Stimulated activated CD8-positive, alpha-beta memory T cell treated with anti-CD3 and anti-CD28 coated beads, Interleukin-2, amount 100 ng/mL, for 1 hour (primary cell): ENCODE data around the gene USP31.

Experiments used
- DNase-seq, 2 donors: peaks; one replicate each; pipeline ENCODE4 v3.0.0-alpha.2; 2020; ENCODE audit warnings: low read depth in 2 of 2

Gene USP31

DNA sequence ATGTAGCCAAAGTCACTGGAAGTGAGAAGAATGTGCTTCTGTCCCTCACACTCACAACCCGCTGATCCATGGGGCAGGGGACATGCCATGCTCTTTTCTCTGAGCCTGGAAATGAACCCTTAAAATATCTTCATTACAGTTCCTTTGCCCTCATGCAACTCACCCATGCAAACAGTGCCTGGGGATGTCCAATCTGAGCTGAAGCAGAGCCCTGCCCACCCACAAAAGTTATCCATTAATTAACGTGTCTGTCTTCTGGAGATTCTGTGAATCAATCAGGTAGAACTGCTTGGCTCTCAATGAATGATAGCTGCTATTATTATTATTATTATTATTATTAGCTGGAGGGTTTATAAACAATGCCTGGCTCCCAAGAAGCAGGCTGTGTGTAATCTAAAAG, 133.7 kb downstream of the USP31 start:
- DNase-seq: no peak

- DNase-seq: no peak
Measured at GRCh38 chr16:23014592-23014991, 134.7 kb downstream of the USP31 start.
